C4-2B (cell line): ENCODE results near the gene DBN1.

Source experiments
- CTCF ChIP-seq: fragments of 450-650 bp; conservative IDR thresholded peaks from 2 replicates; pipeline ENCODE4 v1.5.1; 2017; ENCODE audit warnings: mild to moderate bottlenecking
- ZFX ChIP-seq: fragments of 450-650 bp; IDR thresholded peaks from 2 replicates; pipeline ENCODE4 v1.6.1; 2017

GRCh38 chr5:177487144-177487543 lies 13.7 kb upstream of the DBN1 start:
- TF ChIP-seq CTCF (no peak), ZFX (no peak)
